K562 (cell line): ENCODE results near the gene STARD8. TPM values are rescaled to one million over a fixed set of nuclear protein-coding genes. Genes with fewer than 3 reads are reported as not detected.
A peak's percentile ranks its signal among the peaks of the same experiment; 100 is the strongest.

Experiments
- ARID1B ChIP-seq: fragments of 450-650 bp; IDR thresholded peaks from 2 replicates; pipeline ENCODE4 v1.6.1; 2016; ENCODE audit warnings: antibody characterized with exemption, mild to moderate bottlenecking, inconsistent platforms
- ATF3 ChIP-seq, 2 experiments: fragments of 450-650 bp in 1 of 2; sonication (generic) in 1 of 2; formaldehyde crosslinking in 1 of 2; IDR thresholded peaks in 1 of 2; conservative IDR thresholded peaks in 1 of 2; 2 replicates each; pipeline versions ENCODE4 v1.6.1 to v1.8.1; 2016 to 2023; ENCODE audit warnings: mild to moderate bottlenecking in 2 of 2, moderate library complexity in 2 of 2, inconsistent platforms in 1 of 2, missing genetic modification reagents in 1 of 2
- CBFA2T2 ChIP-seq: fragments of 450-650 bp; conservative IDR thresholded peaks from 2 replicates; pipeline ENCODE4 v1.6.1; 2017; ENCODE audit warnings: mild to moderate bottlenecking
- CEBPB ChIP-seq: fragments of 450-650 bp; IDR thresholded peaks from 2 replicates; pipeline ENCODE4 v1.6.1; 2016; ENCODE audit warnings: missing genetic modification characterization, missing compliant biosample characterization
- E2F6 ChIP-seq, 2 experiments: IDR thresholded peaks; 2 replicates each; pipeline ENCODE4 v1.6.1; 2011; ENCODE audit warnings: borderline replicate concordance in 1 of 2, control low read depth in 1 of 2, low read depth in 1 of 2, low read length in 1 of 2, mild to moderate bottlenecking in 1 of 2, mixed read lengths in 1 of 2, moderate library complexity in 1 of 2; ENCODE audit not compliant: insufficient read depth in 1 of 2, insufficient read length in 1 of 2, poor library complexity in 1 of 2, severe bottlenecking in 1 of 2; ENCODE audit errors: extremely low read depth in 1 of 2
- EP400 ChIP-seq: fragments of 450-650 bp; IDR thresholded peaks from 2 replicates; pipeline ENCODE4 v1.6.1; 2017; ENCODE audit warnings: antibody characterized with exemption, mild to moderate bottlenecking, moderate library complexity
- FOXK2 ChIP-seq, 2 experiments: fragments of 450-650 bp; IDR thresholded peaks in 1 of 2; conservative IDR thresholded peaks in 1 of 2; 2 replicates each; pipeline ENCODE4 v1.6.1; 2016; ENCODE audit warnings: low read depth in 2 of 2, mild to moderate bottlenecking in 1 of 2
- GTF2A2 ChIP-seq: IDR thresholded peaks from 2 replicates; pipeline ENCODE4 v1.6.1; 2016; ENCODE audit warnings: mild to moderate bottlenecking, missing genetic modification characterization, missing compliant biosample characterization
- MBD1 ChIP-seq: fragments of 250-450 bp; sonication (Bioruptor Pico); IDR thresholded peaks from 2 replicates; pipeline ENCODE4 v1.8.0; 2022; ENCODE audit warnings: inconsistent platforms
- MNT ChIP-seq, 2 experiments: fragments of 450-650 bp; conservative IDR thresholded peaks; 2 replicates each; pipeline ENCODE4 v1.6.1; 2017; ENCODE audit warnings: mild to moderate bottlenecking in 2 of 2, moderate library complexity in 2 of 2
- NFRKB ChIP-seq: fragments of 450-650 bp; IDR thresholded peaks from 2 replicates; pipeline ENCODE4 v1.6.1; 2016; ENCODE audit warnings: low read depth
- PCBP1 ChIP-seq: fragments of 200-400 bp; formaldehyde crosslinking; IDR thresholded peaks from 2 replicates; pipeline ENCODE4 v1.6.1; 2018; ENCODE audit warnings: mild to moderate bottlenecking, low read depth, low read length; ENCODE audit not compliant: poor library complexity, severe bottlenecking
- SIRT6 ChIP-seq: IDR thresholded peaks from one replicate; pipeline ENCODE4 v1.6.1; 2012; ENCODE audit warnings: low read depth, mild to moderate bottlenecking, control low read depth, inconsistent platforms, low read length, moderate library complexity
- SMARCE1 ChIP-seq: fragments of 450-650 bp; IDR thresholded peaks from 2 replicates; pipeline ENCODE4 v1.7.1; 2016; ENCODE audit warnings: mild to moderate bottlenecking
- SP1 ChIP-seq: sonication (generic); formaldehyde crosslinking; IDR thresholded peaks from 2 replicates; pipeline ENCODE4 v1.8.1; 2022; ENCODE audit warnings: mild to moderate bottlenecking, missing genetic modification reagents
- TSHZ1 ChIP-seq: fragments of 250-450 bp; sonication (Bioruptor Pico); IDR thresholded peaks from 2 replicates; pipeline ENCODE4 v1.4.0; 2020; ENCODE audit warnings: mild to moderate bottlenecking, moderate library complexity
- ZFX ChIP-seq: sonication (generic); formaldehyde crosslinking; IDR thresholded peaks from 2 replicates; pipeline ENCODE4 v1.8.0; 2022; ENCODE audit warnings: mild to moderate bottlenecking, missing genetic modification reagents, moderate library complexity
- ZNF354B ChIP-seq: fragments of 250-450 bp; sonication (Bioruptor Pico); IDR thresholded peaks from 2 replicates; pipeline ENCODE4 v1.4.0; 2020
- ZNF584 ChIP-seq: fragments of 200-800 bp; sonication (Bioruptor generic); IDR thresholded peaks from 2 replicates; pipeline ENCODE4 v1.6.1; 2016; ENCODE audit warnings: low read depth, mild to moderate bottlenecking, missing genetic modification characterization, missing compliant biosample characterization
- polyA plus RNA-seq, 8 experiments: library from polyadenylated mRNA; depleted of rRNA in 4 of 8; stranded (reverse) in 5 of 8; unstranded in 3 of 8; fragments of >200 nt; fragmentation: Nextera tagmentation in 2 of 8; fragmentation: Illumina TruSeq in 1 of 8; extraction: Ambion mirVana in 2 of 8; extraction: Trizol in 1 of 8; gene quantifications; 2 replicates each; pipeline versions ENCODE4 v1.2.1 to v1.2.3, GENCODE V29; 2011 to 2014; ENCODE audit warnings: inconsistent platforms in 1 of 8, missing spikeins in 1 of 8
- total RNA-seq, 7 experiments: library from RNA; depleted of rRNA in 6 of 7; stranded (reverse); fragments of >200 nt in 6 of 7; fragmentation: Illumina TruSeq in 2 of 7; extraction: Trizol in 2 of 7; gene quantifications; 2 replicates each; pipeline versions ENCODE4 v1.2.1 to v1.2.3, GENCODE V29; 2011 to 2021; ENCODE audit warnings: low replicate concordance in 1 of 7

STARD8 gene
- total and polyA plus RNA-seq, 9 of the 15 experiments (the other 6 are each of a cell fraction or from before 2014, with no cell fraction given) = 1.6 to 35.0 (median 15.9) TPM

GRCh38 chrX:68685685-68686084 lies 38.2 kb downstream of the STARD8 start (continued):
- TF ChIP-seq TSHZ1 (no peak), ZNF354B (CRISPR knock-in tag) (no peak), ARID1B (peak; percentile 42; the same call in 1 of the 2 replicates), ZNF584 (CRISPR knock-in tag) (no peak), GTF2A2 (tag) (no peak), MBD1 (no peak), SMARCE1 (0 out of 2 replicates have a peak, but pooled peaks have one; percentile 34), SP1 (0 out of 2 replicates have a peak, but pooled peaks have one; percentile 12), MNT (conservative IDR thresholded peaks at IDR 0.05) (peak; percentile 35 to 59; a peak in 2 of 4 replicates), E2F6 (IDR thresholded peaks at IDR 0.05; ENCODE audit: borderline replicate concordance in 1 of 2, extremely low read depth in 1 of 2, insufficient read depth in 1 of 2, insufficient read length in 1 of 2, low read depth in 1 of 2, low read length in 1 of 2, poor library complexity in 1 of 2, severe bottlenecking in 1 of 2) (no peak), NFRKB (peak; percentile 72; the same call in 1 of the 2 replicates), FOXK2 (conservative IDR thresholded peaks at IDR 0.05 in 1 of 2, IDR thresholded peaks at IDR 0.05 in 1 of 2; ENCODE audit: low read depth in 2 of 2) (peak in 1 of 2 experiments; percentile 35; a peak in 1 of 4 replicates), CEBPB (peak; percentile 77), SIRT6 (no peak), ATF3 (IDR thresholded peaks at IDR 0.05) (peak; percentile 67), ATF3 (CRISPR knock-in tag; conservative IDR thresholded peaks at IDR 0.05) (no peak), EP400 (peak; percentile 52), PCBP1 (no peak), CBFA2T2 (peak; percentile 20; the same call in 1 of the 2 replicates), ZFX (no peak; the same call in 1 of the 2 replicates)
